OCI-LY3 (cell line): ENCODE results near the gene FUT7.

Source experiments
- CTCF ChIP-seq: fragments of 200-600, 300-600 bp; sonication (generic); IDR thresholded peaks from 2 replicates; pipeline ENCODE4 v1.5.1; 2014; ENCODE audit warnings: antibody characterized with exemption, low read length, low read depth
- EZH2phosphoT487 ChIP-seq: fragments of 200-600 bp; shearing (Covaris generic); IDR thresholded peaks from 2 replicates; pipeline ENCODE4 v1.6.1; 2018; ENCODE audit warnings: antibody characterized with exemption, mixed run types, low read depth

GRCh38 chr9:136991993-136992818 lies 39.7 kb downstream of the FUT7 start, which contains the start of gene PAXX:
- no peak for TF ChIP-seq CTCF
- TF ChIP-seq EZH2phosphoT487: no peak
